Measurements from ENCODE around the gene PAK3. TPM values are rescaled to one million over a fixed set of nuclear protein-coding genes. Genes with fewer than 3 reads are reported as not detected.

Gene PAK3
- total RNA-seq, 4 donors from 2014 or later, result 20.3 to 50.0 (median 36.4) TPM

DNA sequence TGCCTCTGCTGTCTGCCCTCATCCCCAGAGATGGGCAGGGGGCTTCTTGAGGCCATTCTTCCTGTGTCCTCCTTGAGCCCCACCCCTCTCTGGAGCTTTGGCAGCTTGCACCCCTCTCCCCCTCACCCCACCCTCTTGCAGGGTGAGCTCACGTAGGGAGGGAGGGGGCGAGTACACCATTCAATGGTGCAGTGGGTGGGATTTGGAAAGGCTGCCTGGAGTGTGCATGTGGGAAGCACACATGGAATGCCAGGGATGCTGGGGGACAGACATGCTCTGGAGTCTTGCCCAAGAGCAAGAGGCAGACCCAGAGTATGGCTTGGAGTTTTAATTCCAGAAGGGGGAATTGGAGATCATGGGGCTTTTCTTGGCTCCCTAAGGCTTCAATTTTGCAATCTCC lies 5.6 kb downstream of the PAK3 start:
- H3K27ac ChIP-seq, result no peak overlapping the region
- intact Hi-C loops (cut with DNase I), result loop anchor here (5.0 kb wide), 1 partner anchor 249 kb away; no protein-coding TSS in a partner anchor
- no peaks in the 10 kb centered on the region for H3K4me1 ChIP-seq
- WGBS, 2 donors, result 60% methylated on average over 2 of the region's 2 CpGs; no CpG with 5 or more reads in 1 of the 2 donors
- no peak overlapping the region for H3K4me3 ChIP-seq (replicated peaks in 1 of 3)
- no peaks in the 10 kb centered on the region for H3K9me3 ChIP-seq
- TF ChIP-seq POLR2A (IDR thresholded peaks at IDR 0.05), result no peak
- TF ChIP-seq, protein P1, sequence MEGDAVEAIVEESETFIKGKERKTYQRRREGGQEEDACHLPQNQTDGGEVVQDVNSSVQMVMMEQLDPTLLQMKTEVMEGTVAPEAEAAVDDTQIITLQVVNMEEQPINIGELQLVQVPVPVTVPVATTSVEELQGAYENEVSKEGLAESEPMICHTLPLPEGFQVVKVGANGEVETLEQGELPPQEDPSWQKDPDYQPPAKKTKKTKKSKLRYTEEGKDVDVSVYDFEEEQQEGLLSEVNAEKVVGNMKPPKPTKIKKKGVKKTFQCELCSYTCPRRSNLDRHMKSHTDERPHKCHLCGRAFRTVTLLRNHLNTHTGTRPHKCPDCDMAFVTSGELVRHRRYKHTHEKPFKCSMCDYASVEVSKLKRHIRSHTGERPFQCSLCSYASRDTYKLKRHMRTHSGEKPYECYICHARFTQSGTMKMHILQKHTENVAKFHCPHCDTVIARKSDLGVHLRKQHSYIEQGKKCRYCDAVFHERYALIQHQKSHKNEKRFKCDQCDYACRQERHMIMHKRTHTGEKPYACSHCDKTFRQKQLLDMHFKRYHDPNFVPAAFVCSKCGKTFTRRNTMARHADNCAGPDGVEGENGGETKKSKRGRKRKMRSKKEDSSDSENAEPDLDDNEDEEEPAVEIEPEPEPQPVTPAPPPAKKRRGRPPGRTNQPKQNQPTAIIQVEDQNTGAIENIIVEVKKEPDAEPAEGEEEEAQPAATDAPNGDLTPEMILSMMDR (IDR thresholded peaks at IDR 0.05), result no peak
- H3K36me3 ChIP-seq, result no peaks in the 10 kb centered on the region
- H3K27me3 ChIP-seq, result no peaks in the 10 kb centered on the region
- DNase-seq, result no peak

DNA sequence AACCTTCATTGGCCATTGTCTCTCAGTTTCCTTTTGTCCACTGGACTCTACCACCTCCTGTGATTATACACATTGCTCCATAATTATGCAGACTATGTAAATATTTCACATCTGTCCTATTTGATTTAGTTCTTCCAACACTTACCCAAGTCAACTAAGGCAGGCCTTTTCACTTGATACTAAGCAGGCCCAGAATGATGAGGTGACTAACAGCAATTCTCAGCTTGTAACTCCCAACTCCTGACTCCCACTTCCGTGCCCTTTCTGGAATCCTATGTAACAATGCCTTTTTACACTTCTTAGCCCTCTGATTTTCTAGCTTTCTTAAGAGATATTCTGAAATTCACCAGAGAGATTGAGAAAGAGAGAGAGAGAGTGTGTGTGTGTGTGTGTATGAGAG lies 6.6 kb downstream of the PAK3 start:
- Histone ChIP-seq H3K36me3 (no peaks in the 10 kb centered on the region), H3K4me1 (no peaks in the 10 kb centered on the region), H3K27me3 (no peaks in the 10 kb centered on the region), H3K27ac (no peak overlapping the region), H3K9me3 (no peaks in the 10 kb centered on the region), H3K4me3 (replicated peaks in 1 of 3) (no peak overlapping the region)
- no peak for DNase-seq
- no peak for TF ChIP-seq POLR2A (IDR thresholded peaks at IDR 0.05)
- TF ChIP-seq, protein P1 (IDR thresholded peaks at IDR 0.05), result no peak
- intact Hi-C loops (cut with DNase I), result loop anchor here (5.0 kb wide), 1 partner anchor 250 kb away; no protein-coding TSS in a partner anchor
- 90 to 93% methylated on average over 1 of the region's 1 CpG for WGBS, 2 donors

DNA sequence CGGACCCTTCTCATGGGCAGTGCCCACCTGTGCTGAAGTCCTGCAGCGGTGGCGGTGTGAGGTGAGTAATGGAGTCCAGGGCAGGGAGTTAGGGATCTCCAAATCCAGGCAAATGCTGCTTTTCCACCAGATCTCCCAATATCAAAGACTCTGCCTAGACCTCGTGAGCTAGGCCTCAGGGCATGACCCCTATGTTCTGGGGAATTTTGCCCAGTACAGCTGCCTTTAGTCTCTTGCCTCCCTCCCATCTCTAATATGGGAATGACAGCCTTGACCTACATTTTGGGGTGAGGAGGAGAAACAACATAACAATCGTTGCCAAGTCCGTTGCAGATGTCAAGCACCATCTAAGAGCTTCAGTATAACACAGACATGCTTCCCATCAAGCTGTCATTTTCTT lies 7.3 kb downstream of the PAK3 start:
- Histone ChIP-seq H3K36me3 (no peaks in the 10 kb centered on the region), H3K4me1 (no peaks in the 10 kb centered on the region), H3K27ac (no peak overlapping the region), H3K4me3 (replicated peaks in 1 of 3) (no peak overlapping the region), H3K9me3 (no peaks in the 10 kb centered on the region), H3K27me3 (no peaks in the 10 kb centered on the region)
- intact Hi-C loops (cut with DNase I), result loop anchor here (5.0 kb wide), 1 partner anchor 251 kb away; no protein-coding TSS in a partner anchor
- 81 to 88% methylated on average over 4 to 6 of the region's 6 CpGs for WGBS, 2 donors
- DNase-seq, result no peak
- no peak for TF ChIP-seq POLR2A (IDR thresholded peaks at IDR 0.05)
- TF ChIP-seq, protein P1 (IDR thresholded peaks at IDR 0.05), result no peak

DNA sequence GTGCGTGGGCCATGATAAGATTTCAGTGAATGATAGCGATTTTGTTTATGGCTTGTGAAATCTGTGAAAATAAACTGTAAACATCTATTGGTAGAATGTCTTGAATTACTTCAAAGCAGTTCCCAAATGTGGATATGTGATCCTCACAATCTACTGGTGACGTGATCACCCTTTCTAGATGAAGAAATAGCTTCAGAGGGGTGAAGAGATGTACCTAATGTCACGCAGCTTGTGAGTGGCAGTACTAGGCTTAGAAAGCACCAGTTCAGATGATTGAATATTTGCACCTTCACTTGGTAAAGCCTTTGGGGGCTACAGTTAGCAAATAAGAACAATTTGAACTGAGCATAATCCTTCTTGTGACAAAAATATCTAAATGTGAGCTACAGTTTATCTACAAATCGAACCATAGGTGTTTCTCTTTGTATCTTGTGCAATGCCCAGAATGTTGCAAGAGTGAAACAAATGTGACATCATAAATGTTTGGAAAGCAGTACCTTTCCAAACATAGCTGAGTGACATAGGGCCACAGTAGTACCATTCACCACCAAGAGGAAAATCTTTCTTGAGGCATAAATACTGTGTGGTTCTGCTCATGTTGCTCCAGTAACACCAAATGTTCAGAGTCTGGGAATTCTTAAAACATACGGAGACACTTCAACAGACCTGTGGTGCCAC lies 14.2 kb downstream of the PAK3 start:
- no peak for TF ChIP-seq POLR2A (IDR thresholded peaks at IDR 0.05)
- TF ChIP-seq, protein P1 (IDR thresholded peaks at IDR 0.05), result no peak
- no peaks in the 10 kb centered on the region for H3K27me3 ChIP-seq
- H3K36me3 ChIP-seq, result no peaks in the 10 kb centered on the region
- intact Hi-C loops (cut with DNase I), result no loop called here
- no peak overlapping the region for H3K4me3 ChIP-seq (replicated peaks in 1 of 3)
- no peak overlapping the region for H3K27ac ChIP-seq
- WGBS, 2 donors, result 93 to 97% methylated on average over 6 of the region's 6 CpGs
- no peaks in the 10 kb centered on the region for H3K4me1 ChIP-seq
- DNase-seq, result no peak
- H3K9me3 ChIP-seq, result no peaks in the 10 kb centered on the region

- no peak for DNase-seq
- Histone ChIP-seq H3K36me3 (no peaks in the 10 kb centered on the region), H3K4me3 (replicated peaks in 1 of 3) (no peak overlapping the region), H3K9me3 (no peaks in the 10 kb centered on the region), H3K27ac (no peak overlapping the region), H3K4me1 (no peaks in the 10 kb centered on the region), H3K27me3 (no peaks in the 10 kb centered on the region)
- intact Hi-C loops (cut with DNase I), result no loop called here
- 100% methylated on average over 1 of the region's 1 CpG for WGBS, 2 donors
- TF ChIP-seq, protein P1 (IDR thresholded peaks at IDR 0.05), result no peak
- TF ChIP-seq POLR2A (IDR thresholded peaks at IDR 0.05), result no peak
These were observed 18.8 kb downstream of the PAK3 start for GRCh38 chrX:111114806-111115205.

Data from thyroid gland (tissue), 4 donors.